Measurements from ENCODE around the gene ITSN1.

ITSN1 gene

GRCh38 chr21:33880626-33881025, 238.3 kb downstream of the ITSN1 start:
- Histone ChIP-seq H3K27me3 (replicated peaks; ENCODE audit: control insufficient read depth, insufficient read depth, low read length) (peaks cover 2% of the 10 kb centered on the region), H3K36me3 (ENCODE audit: control insufficient read depth, insufficient read depth, low read length) (no peaks in the 10 kb centered on the region), H3K4me3 (replicated peaks; ENCODE audit: low read depth, low read length) (no peak overlapping the region)
- no peak for DNase-seq (ENCODE audit: extremely low read depth, insufficient read length)
- TF ChIP-seq CTCF (IDR thresholded peaks at IDR 0.05; ENCODE audit: insufficient read depth, low read length, poor library complexity, severe bottlenecking), result no peak

- DNase-seq (ENCODE audit: extremely low read depth, insufficient read length), result no peak
- no peak for TF ChIP-seq CTCF (IDR thresholded peaks at IDR 0.05; ENCODE audit: insufficient read depth, low read length, poor library complexity, severe bottlenecking)
- H3K27me3 ChIP-seq (replicated peaks; ENCODE audit: control insufficient read depth, insufficient read depth, low read length), result peaks cover 2% of the 10 kb centered on the region
- no peak overlapping the region for H3K4me3 ChIP-seq (replicated peaks; ENCODE audit: low read depth, low read length)
- H3K36me3 ChIP-seq (ENCODE audit: control insufficient read depth, insufficient read depth, low read length), result no peaks in the 10 kb centered on the region
These were observed 239.6 kb downstream of the ITSN1 start for GRCh38 chr21:33881689-33882440.

- TF ChIP-seq CTCF (IDR thresholded peaks at IDR 0.05; ENCODE audit: insufficient read depth, low read length, poor library complexity, severe bottlenecking), result no peak
- DNase-seq (ENCODE audit: extremely low read depth, insufficient read length), result no peak
- H3K36me3 ChIP-seq (ENCODE audit: control insufficient read depth, insufficient read depth, low read length), result no peaks in the 10 kb centered on the region
- H3K4me3 ChIP-seq (replicated peaks; ENCODE audit: low read depth, low read length), result no peak overlapping the region
- H3K27me3 ChIP-seq (replicated peaks; ENCODE audit: control insufficient read depth, insufficient read depth, low read length), result no peaks in the 10 kb centered on the region; the same call in none of the 2 replicates
These were observed 240.8 kb downstream of the ITSN1 start for GRCh38 chr21:33883118-33883517.

GRCh38 chr21:33884376-33885171, 242.3 kb downstream of the ITSN1 start:
- DNase-seq (ENCODE audit: extremely low read depth, insufficient read length), result no peak
- TF ChIP-seq CTCF (IDR thresholded peaks at IDR 0.05; ENCODE audit: insufficient read depth, low read length, poor library complexity, severe bottlenecking), result no peak
- Histone ChIP-seq H3K27me3 (replicated peaks; ENCODE audit: control insufficient read depth, insufficient read depth, low read length) (no peaks in the 10 kb centered on the region; the same call in 1 of the 2 replicates), H3K4me3 (replicated peaks; ENCODE audit: low read depth, low read length) (no peak overlapping the region), H3K36me3 (ENCODE audit: control insufficient read depth, insufficient read depth, low read length) (no peaks in the 10 kb centered on the region)

GRCh38 chr21:33885172-33885514, 242.8 kb downstream of the ITSN1 start:
- no peak for DNase-seq (ENCODE audit: extremely low read depth, insufficient read length)
- no peak overlapping the region for H3K4me3 ChIP-seq (replicated peaks; ENCODE audit: low read depth, low read length)
- no peak for TF ChIP-seq CTCF (IDR thresholded peaks at IDR 0.05; ENCODE audit: insufficient read depth, low read length, poor library complexity, severe bottlenecking)
- H3K27me3 ChIP-seq (replicated peaks; ENCODE audit: control insufficient read depth, insufficient read depth, low read length), result no peaks in the 10 kb centered on the region; the same call in 1 of the 2 replicates
- no peaks in the 10 kb centered on the region for H3K36me3 ChIP-seq (ENCODE audit: control insufficient read depth, insufficient read depth, low read length)

All from GM06990 (cell line).